ENCODE data around the gene GAK.

GRCh38 chr4:956531-957230 lies 24.6 kb upstream of the GAK start:
- TF ChIP-seq, protein P1, sequence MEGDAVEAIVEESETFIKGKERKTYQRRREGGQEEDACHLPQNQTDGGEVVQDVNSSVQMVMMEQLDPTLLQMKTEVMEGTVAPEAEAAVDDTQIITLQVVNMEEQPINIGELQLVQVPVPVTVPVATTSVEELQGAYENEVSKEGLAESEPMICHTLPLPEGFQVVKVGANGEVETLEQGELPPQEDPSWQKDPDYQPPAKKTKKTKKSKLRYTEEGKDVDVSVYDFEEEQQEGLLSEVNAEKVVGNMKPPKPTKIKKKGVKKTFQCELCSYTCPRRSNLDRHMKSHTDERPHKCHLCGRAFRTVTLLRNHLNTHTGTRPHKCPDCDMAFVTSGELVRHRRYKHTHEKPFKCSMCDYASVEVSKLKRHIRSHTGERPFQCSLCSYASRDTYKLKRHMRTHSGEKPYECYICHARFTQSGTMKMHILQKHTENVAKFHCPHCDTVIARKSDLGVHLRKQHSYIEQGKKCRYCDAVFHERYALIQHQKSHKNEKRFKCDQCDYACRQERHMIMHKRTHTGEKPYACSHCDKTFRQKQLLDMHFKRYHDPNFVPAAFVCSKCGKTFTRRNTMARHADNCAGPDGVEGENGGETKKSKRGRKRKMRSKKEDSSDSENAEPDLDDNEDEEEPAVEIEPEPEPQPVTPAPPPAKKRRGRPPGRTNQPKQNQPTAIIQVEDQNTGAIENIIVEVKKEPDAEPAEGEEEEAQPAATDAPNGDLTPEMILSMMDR (conservative IDR thresholded peaks at IDR 0.05; ENCODE audit: low read depth, low read length): no peak
- TF ChIP-seq POLR2A (IDR thresholded peaks at IDR 0.05; ENCODE audit: low read depth, low read length) (no peak), RFX5 (IDR thresholded peaks at IDR 0.05; ENCODE audit: low read depth, low read length) (no peak), BHLHE40 (IDR thresholded peaks at IDR 0.05; ENCODE audit: low read depth, low read length) (no peak), USF2 (IDR thresholded peaks at IDR 0.05; ENCODE audit: low read depth, low read length) (no peak), MXI1 (IDR thresholded peaks at IDR 0.05; ENCODE audit: borderline replicate concordance, low read depth, low read length) (no peak), RAD21 (IDR thresholded peaks at IDR 0.05; ENCODE audit: low read length) (no peak), FOS (IDR thresholded peaks at IDR 0.05; ENCODE audit: low read depth, low read length) (no peak), SMC3 (IDR thresholded peaks at IDR 0.05; ENCODE audit: low read depth, low read length) (no peak), RCOR1 (IDR thresholded peaks at IDR 0.05; ENCODE audit: insufficient replicate concordance, low read length) (no peak)
- TF ChIP-seq, protein P2, sequence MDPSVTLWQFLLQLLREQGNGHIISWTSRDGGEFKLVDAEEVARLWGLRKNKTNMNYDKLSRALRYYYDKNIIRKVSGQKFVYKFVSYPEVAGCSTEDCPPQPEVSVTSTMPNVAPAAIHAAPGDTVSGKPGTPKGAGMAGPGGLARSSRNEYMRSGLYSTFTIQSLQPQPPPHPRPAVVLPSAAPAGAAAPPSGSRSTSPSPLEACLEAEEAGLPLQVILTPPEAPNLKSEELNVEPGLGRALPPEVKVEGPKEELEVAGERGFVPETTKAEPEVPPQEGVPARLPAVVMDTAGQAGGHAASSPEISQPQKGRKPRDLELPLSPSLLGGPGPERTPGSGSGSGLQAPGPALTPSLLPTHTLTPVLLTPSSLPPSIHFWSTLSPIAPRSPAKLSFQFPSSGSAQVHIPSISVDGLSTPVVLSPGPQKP (IDR thresholded peaks at IDR 0.05; ENCODE audit: borderline replicate concordance, low read depth, low read length): no peak

Measured in IMR-90 (cell line).